ENCODE results near the gene RGS2.

- TF ChIP-seq EP300 (IDR thresholded peaks at IDR 0.05; ENCODE audit: borderline replicate concordance in 1 of 2, low read depth in 1 of 2, low read length in 1 of 2) (peak; percentile 58 to 88), FOSL2 (IDR thresholded peaks at IDR 0.05; ENCODE audit: borderline replicate concordance, low read depth) (peak; percentile 17)
These were observed 18.1 kb downstream of the RGS2 start for GRCh38 chr1:192826791-192827546.
